Neuronal stem cell (in vitro differentiated cells): ENCODE data around the gene ADIG.

Experiments used
- DNase-seq: peaks from one replicate; pipeline ENCODE4 v3.0.0-alpha.2; 2013; ENCODE audit warnings: low spot score
- H2AFZ ChIP-seq: one replicate; pipeline ENCODE4 v1.6.1; 2013; ENCODE audit warnings: mild to moderate bottlenecking, low read length, inconsistent platforms
- H2AK5ac ChIP-seq: 2 replicates; pipeline ENCODE4 v1.6.1; 2013; ENCODE audit warnings: low read depth, mild to moderate bottlenecking, inconsistent platforms, low read length, moderate library complexity, mixed read lengths
- H2BK120ac ChIP-seq: 2 replicates; pipeline ENCODE4 v1.6.1; 2013; ENCODE audit warnings: low read depth, mild to moderate bottlenecking, inconsistent platforms, low read length, moderate library complexity, mixed read lengths
- H2BK12ac ChIP-seq: one replicate; pipeline ENCODE4 v1.6.1; 2013; ENCODE audit warnings: low read length, inconsistent platforms
- H2BK15ac ChIP-seq: 2 replicates; pipeline ENCODE4 v1.6.1; 2013; ENCODE audit warnings: mild to moderate bottlenecking, low read length, inconsistent platforms, mixed read lengths
- H2BK5ac ChIP-seq: one replicate; pipeline ENCODE4 v1.6.1; 2013; ENCODE audit warnings: inconsistent platforms, mild to moderate bottlenecking, low read length, moderate library complexity
- H3K14ac ChIP-seq: one replicate; pipeline ENCODE4 v1.6.1; 2013; ENCODE audit warnings: low read length, inconsistent platforms
- H3K18ac ChIP-seq: 2 replicates; pipeline ENCODE4 v1.6.1; 2013; ENCODE audit warnings: low read length, inconsistent platforms
- H3K23ac ChIP-seq: 2 replicates; pipeline ENCODE4 v1.6.1; 2013; ENCODE audit warnings: low read depth, mild to moderate bottlenecking, mixed read lengths, low read length, inconsistent platforms; ENCODE audit not compliant: poor library complexity
- H3K27ac ChIP-seq: replicated peaks from 3 replicates; pipeline ENCODE4 v1.5.1; 2013; ENCODE audit warnings: low read length, inconsistent platforms
- H3K27me3 ChIP-seq, 3 experiments: 2 replicates each; pipeline ENCODE4 v1.6.1; 2013; ENCODE audit warnings: low read length in 3 of 3, mild to moderate bottlenecking in 2 of 3, inconsistent platforms in 1 of 3, low read depth in 1 of 3, mixed read lengths in 1 of 3, moderate library complexity in 1 of 3; ENCODE audit not compliant: control insufficient read depth in 3 of 3, insufficient read depth in 3 of 3
- H3K36me3 ChIP-seq, 2 donors: replicated peaks in 1 of 2; 2 replicates each; pipeline ENCODE4 v1.6.1; 2013; ENCODE audit warnings: low read length in 2 of 2; ENCODE audit not compliant: control insufficient read depth in 2 of 2, insufficient read depth in 2 of 2
- H3K4ac ChIP-seq: 2 replicates; pipeline ENCODE4 v1.6.1; 2013; ENCODE audit warnings: inconsistent platforms, mild to moderate bottlenecking, low read length, moderate library complexity
- H3K4me1 ChIP-seq, 2 donors: 1 replicate in 1 of 2; 2 replicates in 1 of 2; pipeline ENCODE4 v1.6.1; 2013; ENCODE audit warnings: low read length in 2 of 2, low read depth in 1 of 2; ENCODE audit not compliant: control insufficient read depth in 2 of 2, insufficient read depth in 1 of 2
- H3K4me2 ChIP-seq: one replicate; pipeline ENCODE4 v1.6.1; 2013; ENCODE audit warnings: mild to moderate bottlenecking, low read length, inconsistent platforms; ENCODE audit not compliant: insufficient read depth, poor library complexity, severe bottlenecking
- H3K4me3 ChIP-seq, 2 donors: 2 replicates each; pipeline ENCODE4 v1.5.1; 2013; ENCODE audit warnings: low read length in 2 of 2, mild to moderate bottlenecking in 2 of 2, inconsistent platforms in 1 of 2, moderate library complexity in 1 of 2
- H3K79me1 ChIP-seq: one replicate; pipeline ENCODE4 v1.6.1; 2013; ENCODE audit warnings: low read depth, mild to moderate bottlenecking, inconsistent platforms, low read length, moderate library complexity
- H3K9ac ChIP-seq: one replicate; pipeline ENCODE4 v1.6.1; 2013; ENCODE audit warnings: mild to moderate bottlenecking, low read depth, low read length, inconsistent platforms; ENCODE audit not compliant: poor library complexity
- H3K9me3 ChIP-seq, 2 donors: replicated peaks in 1 of 2; 2 replicates each; pipeline versions ENCODE3 to v1.6.1; 2013; ENCODE audit warnings: low read length in 2 of 2, mild to moderate bottlenecking in 2 of 2, inconsistent platforms in 1 of 2, low read depth in 1 of 2, mixed read lengths in 1 of 2, moderate library complexity in 1 of 2; ENCODE audit not compliant: control insufficient read depth in 2 of 2, insufficient read depth in 1 of 2
- H4K8ac ChIP-seq: one replicate; pipeline ENCODE4 v1.6.1; 2013; ENCODE audit warnings: low read depth, mild to moderate bottlenecking, inconsistent platforms, low read length, moderate library complexity
- H4K91ac ChIP-seq: one replicate; pipeline ENCODE4 v1.6.1; 2013; ENCODE audit warnings: low read length, low read depth, mild to moderate bottlenecking, inconsistent platforms; ENCODE audit not compliant: poor library complexity
- WGBS, 2 donors: extraction: QIAGEN DNeasy Blood & Tissue Kit; methylation state at CpG; one replicate each; pipeline ENCODE4 v1.1.7; 2013; ENCODE audit warnings: missing lambda C conversion rate in 2 of 2, mixed read lengths in 1 of 2; ENCODE audit not compliant: insufficient read length in 2 of 2, insufficient replicate concordance in 1 of 2; ENCODE audit errors: extremely low coverage in 2 of 2; 5-methylcytosine and 5-hydroxymethylcytosine counted together

ADIG gene

DNA sequence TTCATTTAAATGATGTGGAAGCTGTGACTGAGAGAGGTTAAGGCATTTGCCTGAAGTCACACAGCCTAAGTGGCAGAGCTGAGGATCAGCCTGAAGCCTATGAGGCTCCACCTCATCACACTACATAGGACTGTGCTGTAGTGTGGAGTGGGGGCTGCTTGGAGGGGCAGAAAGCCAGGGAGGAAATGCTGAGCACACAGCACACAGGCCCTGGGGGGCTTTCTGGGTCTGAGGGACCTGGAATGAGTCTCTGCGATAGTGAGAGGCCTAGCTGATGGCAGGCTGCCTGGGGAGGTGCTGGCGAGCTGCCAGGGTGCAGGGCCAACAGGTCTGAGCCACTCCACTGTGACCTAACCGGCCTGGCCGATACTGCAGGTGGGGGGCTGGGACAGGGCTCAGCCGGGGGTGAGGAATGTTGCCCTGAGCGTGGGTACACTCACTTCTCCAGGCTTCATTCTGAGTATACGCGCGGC lies 18.4 kb downstream of the ADIG start:
- DNase-seq: no peak
- Histone ChIP-seq H3K4ac (no peak overlapping the region), H2BK120ac (no peak overlapping the region), H2AK5ac (peak overlapping the region; percentile 49), H2BK15ac (peak overlapping the region; percentile 15), H2BK5ac (no peak overlapping the region), H3K9ac (no peak overlapping the region), H4K8ac (no peak overlapping the region), H2AFZ (no peak overlapping the region), H2BK12ac (peak overlapping the region; percentile 43), H4K91ac (no peak overlapping the region), H3K9me3 (no peaks in the 10 kb centered on the region), H3K18ac (peak overlapping the region; percentile 8), H3K79me1 (no peaks in the 10 kb centered on the region), H3K36me3 (no peaks in the 10 kb centered on the region), H3K4me2 (no peak overlapping the region), H3K4me1 (peaks cover 0 to 11% of the 10 kb centered on the region in 2 donors), H3K14ac (peak overlapping the region; percentile 6), H3K27ac (no peak overlapping the region), H3K4me3 (no peak overlapping the region), H3K27me3 (peaks cover 0 to 59% (median 20%) of the 10 kb centered on the region in 3 experiments), H3K23ac (no peak overlapping the region)
- WGBS, 2 donors: no CpG with 5 or more reads among the region's 9 CpGs

GRCh38 chr20:38600057-38600456 lies 19.1 kb downstream of the ADIG start:
- Histone ChIP-seq H2BK15ac (no peak overlapping the region), H3K23ac (no peak overlapping the region), H4K91ac (no peak overlapping the region), H2AK5ac (no peak overlapping the region), H3K4me2 (no peak overlapping the region), H3K9me3 (no peaks in the 10 kb centered on the region), H2BK12ac (no peak overlapping the region), H3K4ac (no peak overlapping the region), H2BK120ac (no peak overlapping the region), H2BK5ac (no peak overlapping the region), H3K9ac (no peak overlapping the region), H3K18ac (no peak overlapping the region), H2AFZ (no peak overlapping the region), H3K4me1 (peaks cover 0 to 12% of the 10 kb centered on the region in 2 donors), H3K4me3 (no peak overlapping the region), H3K36me3 (no peaks in the 10 kb centered on the region), H4K8ac (no peak overlapping the region), H3K79me1 (no peaks in the 10 kb centered on the region), H3K14ac (no peak overlapping the region), H3K27ac (no peak overlapping the region), H3K27me3 (peaks cover 0 to 61% (median 20%) of the 10 kb centered on the region in 3 experiments)
- WGBS, 2 donors: no CpG with 5 or more reads among the region's 1 CpG
- DNase-seq: no peak

- Histone ChIP-seq H3K4me3 (peak within 1 kb of the TSS in 1 of 2 donors; percentile 61), H3K27me3 (peaks cover 0 to 57% (median 20%) of the 10 kb centered on the region in 3 experiments)
These were observed 20.5 kb downstream of the ADIG start, which contains the start of gene ARHGAP40 for GRCh38 chr20:38601216-38602184. ARHGAP40 (plus strand) TSS chr20:38601809.

GRCh38 chr20:38602185-38602581 lies 21.2 kb downstream of the ADIG start:
- Histone ChIP-seq H2BK12ac (no peak overlapping the region), H3K9me3 (no peaks in the 10 kb centered on the region), H3K4me2 (no peak overlapping the region), H3K4ac (no peak overlapping the region), H3K23ac (no peak overlapping the region), H2AK5ac (no peak overlapping the region), H3K27ac (no peak overlapping the region), H3K4me3 (no peak overlapping the region), H3K18ac (no peak overlapping the region), H3K14ac (no peak overlapping the region), H3K9ac (no peak overlapping the region), H3K36me3 (no peaks in the 10 kb centered on the region), H2AFZ (no peak overlapping the region), H3K27me3 (peaks cover 0 to 62% (median 20%) of the 10 kb centered on the region in 3 experiments), H2BK15ac (no peak overlapping the region), H4K91ac (no peak overlapping the region), H2BK5ac (no peak overlapping the region), H2BK120ac (no peak overlapping the region), H3K79me1 (no peaks in the 10 kb centered on the region), H4K8ac (no peak overlapping the region), H3K4me1 (peaks cover 0 to 14% of the 10 kb centered on the region in 2 donors)
- DNase-seq: no peak
- no CpG with 5 or more reads among the region's 5 CpGs for WGBS, 2 donors

More at GRCh38 chr20:38601216-38602184, 20.5 kb downstream of the ADIG start, which contains the start of gene ARHGAP40:
- Histone ChIP-seq H2BK120ac (no peak within 1 kb of the TSS), H3K27ac (no peak within 1 kb of the TSS), H3K18ac (peak within 1 kb of the TSS; percentile 31), H3K4me2 (peak within 1 kb of the TSS; percentile 51), H3K79me1 (no peaks in the 10 kb centered on the region), H3K9ac (no peak within 1 kb of the TSS), H3K36me3 (no peaks in the 10 kb centered on the region), H3K9me3 (no peaks in the 10 kb centered on the region), H2BK15ac (peak within 1 kb of the TSS; percentile 69), H2BK5ac (no peak within 1 kb of the TSS), H3K14ac (peak within 1 kb of the TSS; percentile 43), H2BK12ac (peak within 1 kb of the TSS; percentile 49), H4K8ac (no peak within 1 kb of the TSS), H2AK5ac (no peak within 1 kb of the TSS), H4K91ac (no peak within 1 kb of the TSS), H2AFZ (peak within 1 kb of the TSS; percentile 7), H3K4ac (no peak within 1 kb of the TSS), H3K23ac (peak within 1 kb of the TSS; percentile 97), H3K4me1 (peaks cover 0 to 14% of the 10 kb centered on the region in 2 donors)
- WGBS, 2 donors: no CpG with 5 or more reads among the region's 42 CpGs
- no peak for DNase-seq
